Neutrophil (primary cell): ENCODE results near the gene MVB12B.

Experiments used
- H3K27ac ChIP-seq: fragments of 200-600 bp; sonication (generic); 2 replicates; pipeline ENCODE4 v1.5.1; 2016; ENCODE audit warnings: mild to moderate bottlenecking, moderate library complexity
- H3K27me3 ChIP-seq: fragments of 200-600 bp; sonication (generic); 2 replicates; pipeline ENCODE4 v1.6.0; 2016; ENCODE audit warnings: mild to moderate bottlenecking
- H3K36me3 ChIP-seq: fragments of 200-600 bp; sonication (generic); 2 replicates; pipeline ENCODE4 v1.5.1; 2017
- H3K4me1 ChIP-seq, 2 experiments: fragments of 200-600 bp in 1 of 2; sonication (generic) in 1 of 2; 1 replicate in 1 of 2; 2 replicates in 1 of 2; pipeline versions ENCODE4 v1.5.1 to v1.6.1; 2013 to 2016; ENCODE audit warnings: low read depth in 1 of 2, low read length in 1 of 2, mild to moderate bottlenecking in 1 of 2, moderate library complexity in 1 of 2; ENCODE audit not compliant: control insufficient read depth in 1 of 2, insufficient read depth in 1 of 2
- H3K4me3 ChIP-seq, 2 experiments: fragments of 200-600 bp in 1 of 2; sonication (generic) in 1 of 2; 1 replicate in 1 of 2; 2 replicates in 1 of 2; pipeline ENCODE4 v1.5.1; 2013 to 2016; ENCODE audit warnings: low read depth in 1 of 2, low read length in 1 of 2, mild to moderate bottlenecking in 1 of 2, moderate library complexity in 1 of 2
- H3K9me3 ChIP-seq: fragments of 200-600 bp; sonication (generic); 2 replicates; pipeline ENCODE4 v1.5.1; 2016
- CTCF ChIP-seq: fragments of 200-600 bp; sonication (generic); IDR thresholded peaks from 2 replicates; pipeline ENCODE4 v1.5.1; 2016; ENCODE audit warnings: antibody characterized with exemption

Gene MVB12B

GRCh38 chr9:126367139-126367538 is 40.5 kb downstream of the MVB12B start:
- Histone ChIP-seq H3K9me3 (no peaks in the 10 kb centered on the region), H3K27me3 (no peaks in the 10 kb centered on the region), H3K36me3 (no peaks in the 10 kb centered on the region), H3K4me1 (peaks cover 16 to 18% of the 10 kb centered on the region in 2 experiments), H3K4me3 (no peak overlapping the region), H3K27ac (no peak overlapping the region)
- no peak for TF ChIP-seq CTCF

GRCh38 chr9:126367616-126368015 is 41.0 kb downstream of the MVB12B start:
- H3K27ac ChIP-seq: no peak overlapping the region
- H3K27me3 ChIP-seq: no peaks in the 10 kb centered on the region
- peaks cover 21 to 23% of the 10 kb centered on the region in 2 experiments for H3K4me1 ChIP-seq
- no peak overlapping the region for H3K4me3 ChIP-seq
- TF ChIP-seq CTCF: no peak
- H3K36me3 ChIP-seq: no peaks in the 10 kb centered on the region
- H3K9me3 ChIP-seq: no peaks in the 10 kb centered on the region

GRCh38 chr9:126368020-126368419 is 41.4 kb downstream of the MVB12B start:
- no peak for TF ChIP-seq CTCF
- Histone ChIP-seq H3K36me3 (no peaks in the 10 kb centered on the region), H3K27me3 (no peaks in the 10 kb centered on the region), H3K4me1 (peaks cover 25 to 27% of the 10 kb centered on the region in 2 experiments), H3K9me3 (no peaks in the 10 kb centered on the region), H3K27ac (no peak overlapping the region), H3K4me3 (no peak overlapping the region)

GRCh38 chr9:126371007-126371870 is 44.6 kb downstream of the MVB12B start:
- H3K4me1 ChIP-seq: peaks cover 49% of the 10 kb centered on the region in 2 experiments
- no peaks in the 10 kb centered on the region for H3K27me3 ChIP-seq
- H3K27ac ChIP-seq: peak overlapping the region; percentile 76
- no peak for TF ChIP-seq CTCF
- H3K4me3 ChIP-seq: no peak overlapping the region
- H3K9me3 ChIP-seq: no peaks in the 10 kb centered on the region
- H3K36me3 ChIP-seq: no peaks in the 10 kb centered on the region

- Histone ChIP-seq H3K27ac (peak overlapping the region; percentile 76), H3K27me3 (no peaks in the 10 kb centered on the region), H3K4me1 (peaks cover 58 to 59% of the 10 kb centered on the region in 2 experiments), H3K4me3 (peak overlapping the region in 1 of 2 experiments; percentile 26), H3K36me3 (no peaks in the 10 kb centered on the region), H3K9me3 (no peaks in the 10 kb centered on the region)
- TF ChIP-seq CTCF: no peak
Measured at GRCh38 chr9:126372716-126373115, 46.1 kb downstream of the MVB12B start.
